HG03103 (cell line): Measurements from ENCODE around the gene DENND2A.
"Not testable (repeated sequence)": the region's sequence is repeated elsewhere in the genome, so short reads cannot be mapped to it uniquely, and the experiment has no call there.

Experiments used
- ATAC-seq: cut with Tn5 transposase; IDR thresholded peaks from one replicate; pipeline ENCODE4 v1.9.1; 2021; ENCODE audit warnings: low read depth; ENCODE audit not compliant: unreplicated experiment

Gene DENND2A

DNA sequence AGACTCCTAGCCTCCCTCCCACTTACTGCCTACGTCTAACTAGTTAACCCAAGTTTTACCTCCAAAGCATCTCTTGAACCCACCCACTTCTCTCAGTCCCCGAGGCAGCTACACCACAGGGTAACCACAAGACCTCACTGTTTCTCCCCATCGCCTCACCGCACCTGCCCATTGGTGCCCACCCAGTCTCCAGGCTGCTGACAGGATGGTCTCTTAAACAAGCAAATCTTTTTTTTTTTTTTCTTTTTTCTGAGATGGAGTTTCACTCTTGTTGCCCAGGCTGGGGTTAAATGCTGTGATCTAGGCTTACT lies 47.0 kb downstream of the DENND2A start:
- no peak for ATAC-seq

DNA sequence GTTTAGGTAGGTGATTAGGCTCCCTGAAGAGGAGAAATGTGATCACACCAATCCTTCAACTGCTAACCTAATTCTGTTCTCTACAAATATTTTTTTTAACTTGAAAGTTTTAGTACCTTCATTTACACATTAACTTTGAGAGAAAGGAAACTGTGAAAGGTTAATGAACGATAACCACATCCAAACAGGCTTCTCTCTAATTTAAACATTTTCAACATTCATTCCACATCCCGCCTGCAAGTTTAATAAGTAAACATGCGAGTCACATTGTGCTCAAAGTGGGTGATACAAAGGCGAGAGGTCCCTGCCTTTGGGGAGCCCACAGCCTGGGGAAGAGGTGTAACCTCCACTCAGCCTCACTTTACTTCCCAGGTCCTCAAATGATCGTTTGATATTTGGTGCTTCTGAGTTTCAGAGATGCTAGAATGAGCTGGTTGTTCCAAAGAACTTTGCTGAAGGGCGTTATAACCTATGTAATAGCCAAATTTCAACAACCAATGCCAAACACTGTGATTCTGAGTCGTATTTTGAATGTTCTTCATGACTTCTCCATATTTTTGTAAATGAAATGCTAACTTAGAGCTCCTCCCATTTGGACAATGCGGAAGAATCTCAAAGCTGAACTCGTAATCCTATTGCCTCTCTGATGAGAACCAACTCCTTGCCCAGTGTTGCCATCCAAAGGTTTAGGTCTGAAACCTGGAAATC lies 47.5 kb downstream of the DENND2A start:
- ATAC-seq: no peak

DNA sequence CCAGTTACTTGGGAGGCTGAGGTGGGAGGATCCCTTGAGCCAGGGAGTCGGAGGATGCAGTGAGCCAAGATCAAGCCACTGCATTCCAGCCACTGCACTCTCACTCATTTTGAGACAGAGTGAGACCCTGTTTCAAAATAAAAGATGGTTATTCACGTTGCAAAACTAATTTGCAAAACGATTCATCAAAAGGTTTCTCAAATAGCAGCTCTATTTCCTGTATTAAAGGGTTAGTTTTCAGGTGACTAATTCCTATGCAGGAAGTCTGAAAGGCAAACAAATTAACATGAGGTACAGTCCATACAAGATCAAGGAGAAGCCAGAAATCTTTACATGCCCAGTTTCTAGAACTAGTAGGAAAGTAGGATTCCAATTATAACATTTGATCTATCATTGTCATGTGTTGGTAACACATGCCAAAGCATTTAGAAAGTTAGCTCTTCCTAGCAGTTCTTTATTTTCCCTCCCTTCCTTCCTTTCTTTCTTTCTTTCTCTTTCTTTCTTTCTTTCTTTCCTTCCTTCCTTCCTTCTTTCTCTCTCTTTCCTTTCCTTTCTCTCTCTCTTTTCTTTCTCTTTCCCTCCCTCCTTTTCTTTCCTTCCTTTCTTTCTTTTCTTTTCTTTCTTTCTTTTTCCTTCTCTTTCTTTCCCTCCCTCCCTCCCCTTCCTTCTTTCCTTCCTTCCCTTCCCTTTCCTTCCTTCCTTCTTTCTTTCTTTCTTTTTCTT lies 49.3 kb downstream of the DENND2A start:
- no peak for ATAC-seq

DNA sequence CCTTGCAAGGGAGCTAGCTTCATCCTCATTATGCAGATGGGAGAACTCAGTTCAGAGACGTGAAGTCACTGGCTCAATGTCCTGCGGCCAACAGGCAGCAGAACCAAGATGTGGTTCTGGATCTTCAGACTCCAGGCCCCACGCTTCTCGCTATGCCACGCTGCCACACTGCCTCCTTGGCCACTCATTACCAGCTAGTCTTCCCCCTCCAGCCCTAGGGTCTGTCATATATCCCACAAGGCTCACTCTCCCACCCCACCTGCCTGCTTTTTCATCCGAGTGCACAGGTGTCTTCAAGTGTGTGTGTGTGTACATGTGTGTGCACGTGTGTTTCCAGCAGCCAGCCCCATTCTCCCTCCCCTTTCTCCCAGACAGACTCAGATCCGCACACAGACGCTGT lies 53.4 kb downstream of the DENND2A start:
- ATAC-seq: no peak

GRCh38 chr7:140586516-140586915 lies 54.1 kb downstream of the DENND2A start:
- no peak for ATAC-seq

DNA sequence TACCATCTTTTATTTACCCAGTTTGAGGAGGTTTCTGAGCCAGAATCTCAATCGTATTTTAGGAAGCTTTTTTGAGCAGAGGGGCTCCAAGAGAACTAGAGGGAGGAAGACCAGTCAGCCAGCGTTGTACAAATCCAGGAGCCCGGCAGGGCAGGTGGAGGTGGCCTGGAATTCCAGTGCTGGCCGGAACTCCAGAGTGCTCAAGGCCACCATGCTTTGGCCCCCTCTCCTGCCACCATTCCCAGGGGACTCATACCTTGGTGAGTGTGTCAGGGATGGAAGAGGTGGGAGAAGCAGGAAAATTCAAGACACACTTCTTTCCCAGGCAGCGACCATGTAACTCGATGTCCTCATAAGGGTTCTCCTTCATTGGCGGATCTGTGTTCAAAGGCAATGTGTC lies 55.3 kb downstream of the DENND2A start:
- no peak for ATAC-seq

GRCh38 chr7:140584195-140584851 lies 56.3 kb downstream of the DENND2A start:
- no peak for ATAC-seq

GRCh38 chr7:140581411-140581810 lies 59.2 kb downstream of the DENND2A start:
- ATAC-seq: no peak

- no peak for ATAC-seq
These were observed 63.0 kb downstream of the DENND2A start for GRCh38 chr7:140577651-140578050.

DNA sequence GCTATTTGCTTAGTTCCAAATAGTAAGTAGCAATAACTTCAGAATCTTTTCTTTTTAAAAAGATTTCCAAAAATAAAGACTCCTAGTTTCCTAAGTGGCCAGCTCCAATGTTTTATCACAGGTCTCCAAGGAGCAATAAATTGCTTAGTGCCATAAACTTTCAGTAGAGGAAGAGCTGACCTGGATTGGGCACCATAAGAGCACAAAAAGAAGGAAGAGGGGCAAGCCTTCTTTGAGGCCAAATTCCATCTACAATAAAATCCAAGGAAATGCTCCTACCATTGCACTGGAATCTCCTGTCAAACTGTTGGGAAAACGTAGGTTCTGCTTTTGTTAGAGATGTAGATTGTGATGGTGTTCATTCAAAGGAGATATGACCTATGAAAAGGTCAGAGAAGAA lies 64.0 kb downstream of the DENND2A start:
- ATAC-seq: no peak

DNA sequence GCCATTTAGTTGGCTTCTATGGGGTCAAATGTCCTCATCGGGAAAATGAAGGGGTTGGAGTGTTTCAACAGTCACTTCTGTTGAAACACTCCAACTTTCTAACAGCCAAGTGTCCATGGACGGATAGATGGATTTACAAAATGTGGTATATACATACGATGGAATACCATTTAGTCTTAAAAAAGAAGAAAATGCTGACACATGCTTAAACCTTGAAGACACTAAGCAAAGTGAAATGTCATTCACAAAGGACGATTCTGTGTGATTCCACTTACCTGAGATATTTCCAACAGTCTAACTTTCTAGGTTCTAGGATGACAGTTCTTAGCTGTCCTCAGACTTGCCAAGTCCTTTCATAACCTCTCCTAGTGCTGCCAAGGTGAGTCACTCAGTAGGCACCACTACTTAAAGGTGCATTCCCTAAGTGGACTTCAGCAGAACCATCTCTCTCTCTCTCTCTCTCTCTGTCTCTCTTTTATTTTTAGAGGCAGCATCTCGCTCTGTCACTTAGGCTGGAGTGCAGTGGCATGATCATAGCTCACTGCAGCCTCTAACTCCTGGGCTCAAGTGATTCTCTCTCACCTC lies 69.0 kb downstream of the DENND2A start:
- ATAC-seq: no peak

GRCh38 chr7:140570120-140570519 lies 70.5 kb downstream of the DENND2A start:
- no peak for ATAC-seq

GRCh38 chr7:140568021-140568813 lies 72.4 kb downstream of the DENND2A start:
- no peak for ATAC-seq

DNA sequence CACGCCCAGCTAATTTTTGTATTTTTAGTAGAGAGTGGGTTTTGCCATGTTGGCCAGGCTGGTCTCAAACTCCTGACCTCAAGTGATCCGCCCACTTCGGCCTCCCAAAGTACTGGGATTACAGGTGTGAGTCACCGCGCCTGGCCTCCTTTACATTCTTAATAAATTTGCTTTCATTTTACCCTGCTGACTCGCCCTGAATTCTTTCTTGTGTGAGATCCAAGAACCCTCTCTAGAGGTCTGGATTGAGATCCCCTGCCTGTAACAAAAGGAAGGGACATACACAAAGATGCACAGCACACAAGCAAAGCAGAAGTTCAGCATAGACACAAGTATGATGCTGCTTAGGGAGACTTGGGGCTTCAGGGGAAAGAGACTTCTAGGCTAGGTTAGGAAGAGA lies 74.4 kb downstream of the DENND2A start:
- ATAC-seq: not testable (repeated sequence)

GRCh38 chr7:140565761-140566160 lies 74.9 kb downstream of the DENND2A start:
- ATAC-seq: not testable (repeated sequence)

GRCh38 chr7:140564643-140565042 lies 76.0 kb downstream of the DENND2A start:
- no peak for ATAC-seq

- no peak for ATAC-seq
These were observed 77.6 kb downstream of the DENND2A start for GRCh38 chr7:140562926-140563481.

DNA sequence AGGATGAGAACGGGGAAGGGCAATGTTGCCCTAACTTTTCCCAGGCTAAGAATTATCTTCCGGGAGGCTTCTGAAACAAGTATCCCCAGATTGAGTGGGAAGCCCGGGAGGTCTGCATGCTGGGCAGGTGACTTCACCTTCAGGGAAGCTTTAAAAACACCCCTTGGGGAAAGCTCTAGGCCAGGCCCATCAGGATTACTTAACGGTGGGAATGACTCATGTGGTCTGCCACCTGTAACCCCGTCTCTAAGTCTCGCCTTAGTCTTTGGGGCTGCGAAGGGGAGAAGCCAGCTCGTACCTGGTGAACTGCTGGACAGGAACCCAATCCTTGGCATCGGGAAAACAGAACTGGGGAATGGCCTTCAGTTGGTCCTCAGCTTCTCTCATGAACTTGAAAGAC lies 81.2 kb downstream of the DENND2A start:
- ATAC-seq: no peak

GRCh38 chr7:140557809-140558518 lies 82.6 kb downstream of the DENND2A start:
- no peak for ATAC-seq

- ATAC-seq: no peak
These were observed 83.5 kb downstream of the DENND2A start for GRCh38 chr7:140557069-140557468.
